Liver (tissue), 9 donors: Measurements from ENCODE around the gene ITPK1. TPM values are rescaled to one million over a fixed set of nuclear protein-coding genes. Genes with fewer than 3 reads are reported as not detected.

Experiments used
- DNase-seq: peaks from one replicate; pipeline ENCODE4 v3.0.0-alpha.2; 2017; ENCODE audit warnings: low spot score
- H3K27ac ChIP-seq, 2 donors: one replicate each; pipeline ENCODE4 v1.7.0; 2013; ENCODE audit warnings: inconsistent platforms in 2 of 2, low read length in 2 of 2, control low read depth in 1 of 2, low read depth in 1 of 2, mild to moderate bottlenecking in 1 of 2
- H3K27me3 ChIP-seq, 4 donors: one replicate each; pipeline versions ENCODE4 v1.6.1 to v1.7.0; 2013; ENCODE audit warnings: low read length in 3 of 4, inconsistent platforms in 1 of 4, mild to moderate bottlenecking in 1 of 4, moderate library complexity in 1 of 4; ENCODE audit not compliant: control insufficient read depth in 4 of 4, insufficient read depth in 4 of 4
- H3K36me3 ChIP-seq, 4 donors: one replicate each; pipeline versions ENCODE4 v1.6.1 to v1.7.0; 2013; ENCODE audit warnings: low read length in 3 of 4, mild to moderate bottlenecking in 3 of 4, low read depth in 1 of 4, moderate library complexity in 1 of 4; ENCODE audit not compliant: control insufficient read depth in 4 of 4, insufficient read depth in 3 of 4
- H3K4me1 ChIP-seq, 4 donors: one replicate each; pipeline versions ENCODE4 v1.6.1 to v1.7.0; 2013; ENCODE audit warnings: low read length in 3 of 4, mild to moderate bottlenecking in 3 of 4, moderate library complexity in 1 of 4; ENCODE audit not compliant: control insufficient read depth in 4 of 4, insufficient read depth in 4 of 4
- H3K4me3 ChIP-seq, 3 donors: one replicate each; pipeline versions ENCODE4 v1.6.1 to v1.7.0; 2013; ENCODE audit warnings: low read length in 3 of 3, control low read depth in 1 of 3, low read depth in 1 of 3, mild to moderate bottlenecking in 1 of 3
- H3K9ac ChIP-seq, 2 donors: one replicate each; pipeline ENCODE4 v1.7.0; 2013; ENCODE audit warnings: low read length in 2 of 2, mild to moderate bottlenecking in 2 of 2, moderate library complexity in 2 of 2, control low read depth in 1 of 2, low read depth in 1 of 2
- H3K9me3 ChIP-seq, 4 donors: one replicate each; pipeline versions ENCODE4 v1.6.1 to v1.7.0; 2013; ENCODE audit warnings: low read length in 3 of 4; ENCODE audit not compliant: control insufficient read depth in 4 of 4
- EGR1 ChIP-seq, 2 donors: IDR thresholded peaks; 2 replicates each; pipeline ENCODE4 v1.6.1; 2016 to 2018; ENCODE audit warnings: antibody characterized with exemption in 2 of 2, low read depth in 2 of 2
- FOXA1 ChIP-seq: IDR thresholded peaks from 2 replicates; pipeline ENCODE4 v1.6.1; 2016; ENCODE audit warnings: antibody characterized with exemption
- FOXA2 ChIP-seq: IDR thresholded peaks from 2 replicates; pipeline ENCODE4 v1.6.1; 2016; ENCODE audit warnings: antibody characterized with exemption
- GABPA ChIP-seq, 2 donors: IDR thresholded peaks in 1 of 2; conservative IDR thresholded peaks in 1 of 2; 2 replicates each; pipeline ENCODE4 v1.6.1; 2016; ENCODE audit warnings: antibody characterized with exemption in 2 of 2, mild to moderate bottlenecking in 1 of 2, moderate library complexity in 1 of 2
- HNF4G ChIP-seq: IDR thresholded peaks from 2 replicates; pipeline ENCODE4 v1.6.1; 2016; ENCODE audit warnings: antibody characterized with exemption
- JUND ChIP-seq, 2 donors: IDR thresholded peaks; 2 replicates each; pipeline ENCODE4 v1.6.1; 2016; ENCODE audit warnings: antibody characterized with exemption in 2 of 2
- NR2F2 ChIP-seq: IDR thresholded peaks from 2 replicates; pipeline ENCODE4 v1.6.1; 2016; ENCODE audit warnings: antibody characterized with exemption
- RAD21 ChIP-seq, 2 donors: IDR thresholded peaks; 2 replicates each; pipeline ENCODE4 v1.6.1; 2016; ENCODE audit warnings: antibody characterized with exemption in 2 of 2, mild to moderate bottlenecking in 2 of 2
- SP1 ChIP-seq: IDR thresholded peaks from 2 replicates; pipeline ENCODE4 v1.6.1; 2018; ENCODE audit warnings: antibody characterized with exemption, mild to moderate bottlenecking
- YY1 ChIP-seq: IDR thresholded peaks from 2 replicates; pipeline ENCODE4 v1.6.1; 2016; ENCODE audit warnings: antibody characterized with exemption, mild to moderate bottlenecking
- WGBS: extraction: QIAGEN DNeasy Blood & Tissue Kit; methylation state at CpG from one replicate; pipeline ENCODE4 v1.1.7; 2013; 5-methylcytosine and 5-hydroxymethylcytosine counted together
- polyA plus RNA-seq, 2 donors: library from polyadenylated mRNA; stranded (reverse) in 1 of 2; unstranded in 1 of 2; fragments of 200-250 nt in 1 of 2; fragments of >200 nt in 1 of 2; fragmentation: Nextera tagmentation in 1 of 2; extraction: Ambion mirVana in 1 of 2; gene quantifications; one replicate each; pipeline versions ENCODE4 v1.2.1 to v1.2.3, GENCODE V29; 2013 to 2015
- total RNA-seq, 2 donors: library from RNA; depleted of rRNA; stranded (reverse); fragments of >200 nt; gene quantifications; one replicate each; pipeline ENCODE4 v1.2.3, GENCODE V29; 2014
- TF ChIP-seq, protein P1 (sequence below): IDR thresholded peaks from 2 replicates; pipeline ENCODE4 v1.6.1; 2016; ENCODE audit warnings: antibody characterized with exemption
- TF ChIP-seq, protein P2 (sequence below): IDR thresholded peaks from 2 replicates; pipeline ENCODE4 v1.6.1; 2016; ENCODE audit warnings: antibody characterized with exemption
- TF ChIP-seq, protein P3 (sequence below): IDR thresholded peaks from 2 replicates; pipeline ENCODE4 v1.6.1; 2016; ENCODE audit warnings: antibody characterized with exemption
- TF ChIP-seq, protein P4 (sequence below): IDR thresholded peaks from 2 replicates; pipeline ENCODE4 v1.6.1; 2016; ENCODE audit warnings: antibody characterized with exemption, mild to moderate bottlenecking
- donor health status: healthy.
- donor health status: healthy.
- donor health status: healthy.
- donor health status: healthy.
- donor health status: healthy.

ITPK1 gene
- total and polyA plus RNA-seq, 4 donors = 9.0 to 41.2 (median 20.4) TPM

DNA sequence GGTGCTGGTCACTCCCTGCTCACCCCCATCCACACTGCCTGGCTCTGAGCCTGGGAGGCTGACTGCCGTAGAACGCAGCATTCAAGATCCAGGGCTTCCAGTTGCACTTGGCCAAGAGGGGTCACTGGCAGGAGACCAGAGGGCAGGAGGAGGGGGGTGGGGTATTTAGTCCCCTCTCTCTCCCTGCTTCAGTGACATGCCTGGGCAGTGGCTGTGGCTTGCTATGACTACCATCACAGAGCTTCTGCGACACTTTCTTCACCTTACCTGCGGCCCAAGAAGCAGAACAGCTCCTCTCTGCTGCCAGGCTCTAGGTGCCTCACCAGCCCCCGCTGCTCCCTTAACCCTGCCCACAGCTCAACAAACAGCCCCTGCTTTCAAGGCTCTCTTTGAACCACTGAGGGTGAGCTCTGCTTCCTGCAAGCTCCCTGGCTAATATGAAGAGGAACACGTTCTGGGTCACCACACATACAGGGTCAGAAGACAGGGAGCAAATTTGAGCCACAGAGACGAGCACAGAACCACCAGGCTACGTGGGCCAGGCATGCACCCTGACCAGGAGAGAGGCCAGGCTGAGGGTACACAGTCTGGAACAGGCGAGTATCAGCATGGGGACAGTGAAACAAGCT is 55.7 kb downstream of the ITPK1 start:
- H3K27me3 ChIP-seq = no peaks in the 10 kb centered on the region
- no peaks in the 10 kb centered on the region for H3K9me3 ChIP-seq
- H3K27ac ChIP-seq = no peak overlapping the region
- DNase-seq = no peak
- WGBS = 72% methylated on average over 9 of the region's 9 CpGs
- TF ChIP-seq RAD21 (IDR thresholded peaks at IDR 0.05) = no peak
- no peak for TF ChIP-seq HNF4G
- TF ChIP-seq, protein P1, sequence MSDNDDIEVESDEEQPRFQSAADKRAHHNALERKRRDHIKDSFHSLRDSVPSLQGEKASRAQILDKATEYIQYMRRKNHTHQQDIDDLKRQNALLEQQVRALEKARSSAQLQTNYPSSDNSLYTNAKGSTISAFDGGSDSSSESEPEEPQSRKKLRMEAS = no peak
- TF ChIP-seq, protein P2, sequence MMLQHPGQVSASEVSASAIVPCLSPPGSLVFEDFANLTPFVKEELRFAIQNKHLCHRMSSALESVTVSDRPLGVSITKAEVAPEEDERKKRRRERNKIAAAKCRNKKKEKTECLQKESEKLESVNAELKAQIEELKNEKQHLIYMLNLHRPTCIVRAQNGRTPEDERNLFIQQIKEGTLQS = no peak
- TF ChIP-seq, protein P3, sequence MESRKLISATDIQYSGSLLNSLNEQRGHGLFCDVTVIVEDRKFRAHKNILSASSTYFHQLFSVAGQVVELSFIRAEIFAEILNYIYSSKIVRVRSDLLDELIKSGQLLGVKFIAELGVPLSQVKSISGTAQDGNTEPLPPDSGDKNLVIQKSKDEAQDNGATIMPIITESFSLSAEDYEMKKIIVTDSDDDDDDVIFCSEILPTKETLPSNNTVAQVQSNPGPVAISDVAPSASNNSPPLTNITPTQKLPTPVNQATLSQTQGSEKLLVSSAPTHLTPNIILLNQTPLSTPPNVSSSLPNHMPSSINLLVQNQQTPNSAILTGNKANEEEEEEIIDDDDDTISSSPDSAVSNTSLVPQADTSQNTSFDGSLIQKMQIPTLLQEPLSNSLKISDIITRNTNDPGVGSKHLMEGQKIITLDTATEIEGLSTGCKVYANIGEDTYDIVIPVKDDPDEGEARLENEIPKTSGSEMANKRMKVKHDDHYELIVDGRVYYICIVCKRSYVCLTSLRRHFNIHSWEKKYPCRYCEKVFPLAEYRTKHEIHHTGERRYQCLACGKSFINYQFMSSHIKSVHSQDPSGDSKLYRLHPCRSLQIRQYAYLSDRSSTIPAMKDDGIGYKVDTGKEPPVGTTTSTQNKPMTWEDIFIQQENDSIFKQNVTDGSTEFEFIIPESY = no peak
- TF ChIP-seq FOXA2 = no peak
- TF ChIP-seq, protein P4, sequence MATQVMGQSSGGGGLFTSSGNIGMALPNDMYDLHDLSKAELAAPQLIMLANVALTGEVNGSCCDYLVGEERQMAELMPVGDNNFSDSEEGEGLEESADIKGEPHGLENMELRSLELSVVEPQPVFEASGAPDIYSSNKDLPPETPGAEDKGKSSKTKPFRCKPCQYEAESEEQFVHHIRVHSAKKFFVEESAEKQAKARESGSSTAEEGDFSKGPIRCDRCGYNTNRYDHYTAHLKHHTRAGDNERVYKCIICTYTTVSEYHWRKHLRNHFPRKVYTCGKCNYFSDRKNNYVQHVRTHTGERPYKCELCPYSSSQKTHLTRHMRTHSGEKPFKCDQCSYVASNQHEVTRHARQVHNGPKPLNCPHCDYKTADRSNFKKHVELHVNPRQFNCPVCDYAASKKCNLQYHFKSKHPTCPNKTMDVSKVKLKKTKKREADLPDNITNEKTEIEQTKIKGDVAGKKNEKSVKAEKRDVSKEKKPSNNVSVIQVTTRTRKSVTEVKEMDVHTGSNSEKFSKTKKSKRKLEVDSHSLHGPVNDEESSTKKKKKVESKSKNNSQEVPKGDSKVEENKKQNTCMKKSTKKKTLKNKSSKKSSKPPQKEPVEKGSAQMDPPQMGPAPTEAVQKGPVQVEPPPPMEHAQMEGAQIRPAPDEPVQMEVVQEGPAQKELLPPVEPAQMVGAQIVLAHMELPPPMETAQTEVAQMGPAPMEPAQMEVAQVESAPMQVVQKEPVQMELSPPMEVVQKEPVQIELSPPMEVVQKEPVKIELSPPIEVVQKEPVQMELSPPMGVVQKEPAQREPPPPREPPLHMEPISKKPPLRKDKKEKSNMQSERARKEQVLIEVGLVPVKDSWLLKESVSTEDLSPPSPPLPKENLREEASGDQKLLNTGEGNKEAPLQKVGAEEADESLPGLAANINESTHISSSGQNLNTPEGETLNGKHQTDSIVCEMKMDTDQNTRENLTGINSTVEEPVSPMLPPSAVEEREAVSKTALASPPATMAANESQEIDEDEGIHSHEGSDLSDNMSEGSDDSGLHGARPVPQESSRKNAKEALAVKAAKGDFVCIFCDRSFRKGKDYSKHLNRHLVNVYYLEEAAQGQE = no peak
- TF ChIP-seq GABPA (IDR thresholded peaks at IDR 0.05 in 1 of 2, conservative IDR thresholded peaks at IDR 0.05 in 1 of 2) = no peak
- TF ChIP-seq YY1 = no peak
- no peak for TF ChIP-seq NR2F2
- no peak for TF ChIP-seq EGR1 (IDR thresholded peaks at IDR 0.05; ENCODE audit: low read depth in 2 of 2)
- H3K36me3 ChIP-seq = no peaks in the 10 kb centered on the region
- H3K4me1 ChIP-seq = peaks cover 0 to 18% (median 6%) of the 10 kb centered on the region in 4 donors
- no peak overlapping the region for H3K9ac ChIP-seq
- H3K4me3 ChIP-seq = no peak overlapping the region

DNA sequence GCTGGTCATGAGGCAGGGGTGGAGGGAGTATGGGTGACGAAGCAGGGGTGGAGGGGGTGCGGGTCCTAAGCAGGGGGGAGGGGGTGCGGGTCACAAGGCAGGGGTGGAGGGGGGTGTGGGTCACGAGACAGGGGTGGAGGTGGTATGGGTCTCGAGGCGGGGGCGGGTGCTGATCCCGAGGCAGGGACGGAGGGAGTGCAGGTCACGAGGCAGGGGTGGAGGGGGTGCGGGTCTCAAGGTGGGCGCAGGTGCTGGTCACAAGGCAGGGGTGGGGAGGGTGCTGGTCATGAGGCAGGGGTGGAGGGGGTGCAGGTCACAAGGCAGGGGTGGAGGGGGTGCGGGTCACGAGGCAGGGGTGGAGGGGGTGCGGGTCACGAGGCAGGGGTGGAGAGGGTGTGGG is 56.5 kb downstream of the ITPK1 start:
- 98% methylated on average over 16 of the region's 16 CpGs for WGBS
- DNase-seq = no peak
- TF ChIP-seq JUND (IDR thresholded peaks at IDR 0.05) (no peak), GABPA (IDR thresholded peaks at IDR 0.05 in 1 of 2, conservative IDR thresholded peaks at IDR 0.05 in 1 of 2) (no peak), FOXA1 (no peak), HNF4G (no peak), SP1 (no peak), EGR1 (IDR thresholded peaks at IDR 0.05; ENCODE audit: low read depth in 2 of 2) (no peak)
- TF ChIP-seq, protein P4 = no peak

More for the DNA sequence above, 56.5 kb downstream of the ITPK1 start:
- no peak overlapping the region for H3K27ac ChIP-seq
- H3K4me3 ChIP-seq = no peak overlapping the region
- peaks cover 0 to 18% (median 6%) of the 10 kb centered on the region in 4 donors for H3K4me1 ChIP-seq
- H3K27me3 ChIP-seq = no peaks in the 10 kb centered on the region
- no peaks in the 10 kb centered on the region for H3K9me3 ChIP-seq
- peaks cover 0 to 3% (median 0%) of the 10 kb centered on the region in 4 donors for H3K36me3 ChIP-seq
- H3K9ac ChIP-seq = no peak overlapping the region
